ENCODE results near the gene RPS27L.

Gene RPS27L

GRCh38 chr15:63180746-63181145 is 23.5 kb upstream of the RPS27L start:
- H3K4me3 ChIP-seq: no peak overlapping the region
- no peaks in the 10 kb centered on the region for H3K9me3 ChIP-seq (ENCODE audit: low read depth, low read length)
- TF ChIP-seq EZH2 (IDR thresholded peaks at IDR 0.05): no peak
- TF ChIP-seq POLR2AphosphoS5 (IDR thresholded peaks at IDR 0.05; ENCODE audit: borderline replicate concordance, low read depth, low read length): no peak
- no peak for TF ChIP-seq FOXP2 (optimal IDR thresholded peaks at IDR 0.05; ENCODE audit: control extremely low read depth, extremely low read length, insufficient read depth)
- no peak overlapping the region for H3K9ac ChIP-seq (ENCODE audit: insufficient read length)
- no peaks in the 10 kb centered on the region for H3K36me3 ChIP-seq (ENCODE audit: insufficient read depth, low read length)
- DNase-seq (ENCODE audit: low read depth, low spot score): no peak
- no peak overlapping the region for H3K27ac ChIP-seq

GRCh38 chr15:63178034-63178433 is 20.8 kb upstream of the RPS27L start:
- no peak overlapping the region for H3K27ac ChIP-seq
- H3K9me3 ChIP-seq (ENCODE audit: low read depth, low read length): no peaks in the 10 kb centered on the region
- no peak overlapping the region for H3K4me3 ChIP-seq
- DNase-seq (ENCODE audit: low read depth, low spot score): no peak
- H3K36me3 ChIP-seq (ENCODE audit: insufficient read depth, low read length): no peaks in the 10 kb centered on the region
- no peak overlapping the region for H3K9ac ChIP-seq (ENCODE audit: insufficient read length)
- TF ChIP-seq FOXP2 (optimal IDR thresholded peaks at IDR 0.05; ENCODE audit: control extremely low read depth, extremely low read length, insufficient read depth) (no peak), POLR2AphosphoS5 (IDR thresholded peaks at IDR 0.05; ENCODE audit: borderline replicate concordance, low read depth, low read length) (no peak), EZH2 (IDR thresholded peaks at IDR 0.05) (no peak)

- TF ChIP-seq FOXP2 (optimal IDR thresholded peaks at IDR 0.05; ENCODE audit: control extremely low read depth, extremely low read length, insufficient read depth) (no peak), POLR2AphosphoS5 (IDR thresholded peaks at IDR 0.05; ENCODE audit: borderline replicate concordance, low read depth, low read length) (no peak), EZH2 (IDR thresholded peaks at IDR 0.05) (no peak)
- H3K27ac ChIP-seq: no peak overlapping the region
- no peak for DNase-seq (ENCODE audit: low read depth, low spot score)
- H3K9ac ChIP-seq (ENCODE audit: insufficient read length): no peak overlapping the region
- H3K36me3 ChIP-seq (ENCODE audit: insufficient read depth, low read length): no peaks in the 10 kb centered on the region
- no peak overlapping the region for H3K4me3 ChIP-seq
- H3K9me3 ChIP-seq (ENCODE audit: low read depth, low read length): no peaks in the 10 kb centered on the region
Observed at GRCh38 chr15:63176302-63176701, 19.0 kb upstream of the RPS27L start.

- Histone ChIP-seq H3K9ac (ENCODE audit: insufficient read length) (no peak overlapping the region), H3K9me3 (ENCODE audit: low read depth, low read length) (no peaks in the 10 kb centered on the region), H3K27ac (no peak overlapping the region), H3K36me3 (ENCODE audit: insufficient read depth, low read length) (no peaks in the 10 kb centered on the region), H3K4me3 (no peak overlapping the region)
- no peak for DNase-seq (ENCODE audit: low read depth, low spot score)
- no peak for TF ChIP-seq POLR2AphosphoS5 (IDR thresholded peaks at IDR 0.05; ENCODE audit: borderline replicate concordance, low read depth, low read length)
- TF ChIP-seq FOXP2 (optimal IDR thresholded peaks at IDR 0.05; ENCODE audit: control extremely low read depth, extremely low read length, insufficient read depth): no peak
- TF ChIP-seq EZH2 (IDR thresholded peaks at IDR 0.05): no peak
Observed at GRCh38 chr15:63172851-63173451, 15.7 kb upstream of the RPS27L start.

- Histone ChIP-seq H3K9ac (ENCODE audit: insufficient read length) (no peak overlapping the region), H3K27ac (no peak overlapping the region)
- TF ChIP-seq POLR2AphosphoS5 (IDR thresholded peaks at IDR 0.05; ENCODE audit: borderline replicate concordance, low read depth, low read length): no peak
- no peak for TF ChIP-seq FOXP2 (optimal IDR thresholded peaks at IDR 0.05; ENCODE audit: control extremely low read depth, extremely low read length, insufficient read depth)
- no peak for TF ChIP-seq EZH2 (IDR thresholded peaks at IDR 0.05)
Observed at GRCh38 chr15:63172376-63172775, 15.1 kb upstream of the RPS27L start.

GRCh38 chr15:63169788-63170187 is 12.5 kb upstream of the RPS27L start:
- TF ChIP-seq EZH2 (IDR thresholded peaks at IDR 0.05): no peak
- TF ChIP-seq FOXP2 (optimal IDR thresholded peaks at IDR 0.05; ENCODE audit: control extremely low read depth, extremely low read length, insufficient read depth): no peak
- no peak for TF ChIP-seq POLR2AphosphoS5 (IDR thresholded peaks at IDR 0.05; ENCODE audit: borderline replicate concordance, low read depth, low read length)
- H3K9me3 ChIP-seq (ENCODE audit: low read depth, low read length): no peaks in the 10 kb centered on the region
- no peaks in the 10 kb centered on the region for H3K36me3 ChIP-seq (ENCODE audit: insufficient read depth, low read length)
- no peak overlapping the region for H3K27ac ChIP-seq
- H3K9ac ChIP-seq (ENCODE audit: insufficient read length): no peak overlapping the region
- no peak overlapping the region for H3K4me3 ChIP-seq
- no peak for DNase-seq (ENCODE audit: low read depth, low spot score)

More at GRCh38 chr15:63172376-63172775, 15.1 kb upstream of the RPS27L start:
- Histone ChIP-seq H3K9me3 (ENCODE audit: low read depth, low read length) (no peaks in the 10 kb centered on the region), H3K36me3 (ENCODE audit: insufficient read depth, low read length) (no peaks in the 10 kb centered on the region), H3K4me3 (no peak overlapping the region)
- DNase-seq (ENCODE audit: low read depth, low spot score): no peak

GRCh38 chr15:63166219-63166618 is 8.9 kb upstream of the RPS27L start:
- Histone ChIP-seq H3K4me3 (no peak overlapping the region), H3K36me3 (ENCODE audit: insufficient read depth, low read length) (no peaks in the 10 kb centered on the region), H3K9me3 (ENCODE audit: low read depth, low read length) (no peaks in the 10 kb centered on the region), H3K9ac (ENCODE audit: insufficient read length) (no peak overlapping the region), H3K27ac (0 out of 2 replicates have a peak overlapping the region, but pooled peaks have one; percentile 34)
- DNase-seq (ENCODE audit: low read depth, low spot score): no peak
- no peak for TF ChIP-seq FOXP2 (optimal IDR thresholded peaks at IDR 0.05; ENCODE audit: control extremely low read depth, extremely low read length, insufficient read depth)
- TF ChIP-seq POLR2AphosphoS5 (IDR thresholded peaks at IDR 0.05; ENCODE audit: borderline replicate concordance, low read depth, low read length): no peak
- TF ChIP-seq EZH2 (IDR thresholded peaks at IDR 0.05): no peak

GRCh38 chr15:63165166-63165859 is 8.0 kb upstream of the RPS27L start:
- Histone ChIP-seq H3K36me3 (ENCODE audit: insufficient read depth, low read length) (no peaks in the 10 kb centered on the region), H3K9ac (ENCODE audit: insufficient read length) (no peak overlapping the region), H3K27ac (no peak overlapping the region), H3K9me3 (ENCODE audit: low read depth, low read length) (no peaks in the 10 kb centered on the region), H3K4me3 (no peak overlapping the region)
- TF ChIP-seq POLR2AphosphoS5 (IDR thresholded peaks at IDR 0.05; ENCODE audit: borderline replicate concordance, low read depth, low read length) (no peak), FOXP2 (optimal IDR thresholded peaks at IDR 0.05; ENCODE audit: control extremely low read depth, extremely low read length, insufficient read depth) (no peak), EZH2 (IDR thresholded peaks at IDR 0.05) (no peak)
- no peak for DNase-seq (ENCODE audit: low read depth, low spot score)
